Measurements from ENCODE around the gene CDK5RAP3. TPM values are rescaled to one million over a fixed set of nuclear protein-coding genes. Genes with fewer than 3 reads are reported as not detected.

The CDK5RAP3 gene
- total RNA-seq, 2 donors from 2014 or later, result 125 to 192 TPM

GRCh38 chr17:47962901-47963300 is 8.0 kb upstream of the CDK5RAP3 start:
- TF ChIP-seq CTCF (IDR thresholded peaks at IDR 0.05), result no peak

GRCh38 chr17:47964856-47965255 is 6.1 kb upstream of the CDK5RAP3 start:
- H3K36me3 ChIP-seq, result no peaks in the 10 kb centered on the region
- H3K27me3 ChIP-seq (replicated peaks; ENCODE audit: insufficient read depth), result no peaks in the 10 kb centered on the region
- H3K9me3 ChIP-seq, result no peaks in the 10 kb centered on the region
- no peak for TF ChIP-seq CTCF (IDR thresholded peaks at IDR 0.05)
- H3K4me3 ChIP-seq, result no peak overlapping the region
- no peak overlapping the region for H3K27ac ChIP-seq
- H3K4me1 ChIP-seq (ENCODE audit: control insufficient read depth in 1 of 2, low read depth in 2 of 2), result no peaks in the 10 kb centered on the region
- DNase-seq (ENCODE audit: low spot score), result no peak
- no peak for ATAC-seq (ENCODE audit: insufficient number of reproducible peaks, low FRiP score, low read depth)

More at GRCh38 chr17:47962901-47963300, 8.0 kb upstream of the CDK5RAP3 start:
- no peaks in the 10 kb centered on the region for H3K9me3 ChIP-seq
- no peaks in the 10 kb centered on the region for H3K4me1 ChIP-seq (ENCODE audit: control insufficient read depth in 1 of 2, low read depth in 2 of 2)
- H3K27me3 ChIP-seq (replicated peaks; ENCODE audit: insufficient read depth), result no peaks in the 10 kb centered on the region
- DNase-seq (ENCODE audit: low spot score) (no peak), ATAC-seq (ENCODE audit: insufficient number of reproducible peaks, low FRiP score, low read depth) (no peak)
- no peak overlapping the region for H3K4me3 ChIP-seq
- no peak overlapping the region for H3K27ac ChIP-seq
- no peaks in the 10 kb centered on the region for H3K36me3 ChIP-seq

- ATAC-seq (ENCODE audit: insufficient number of reproducible peaks, low FRiP score, low read depth), result no peak
- H3K27ac ChIP-seq, result no peak overlapping the region
- H3K9me3 ChIP-seq, result no peaks in the 10 kb centered on the region
- H3K36me3 ChIP-seq, result no peaks in the 10 kb centered on the region
- no peak overlapping the region for H3K4me3 ChIP-seq
- TF ChIP-seq CTCF (IDR thresholded peaks at IDR 0.05), result no peak
- no peak for DNase-seq (ENCODE audit: low spot score)
- no peaks in the 10 kb centered on the region for H3K27me3 ChIP-seq (replicated peaks; ENCODE audit: insufficient read depth)
- no peaks in the 10 kb centered on the region for H3K4me1 ChIP-seq (ENCODE audit: control insufficient read depth in 1 of 2, low read depth in 2 of 2)
These were observed 4.8 kb upstream of the CDK5RAP3 start for GRCh38 chr17:47966079-47966519.

- ATAC-seq (ENCODE audit: insufficient number of reproducible peaks, low FRiP score, low read depth) (no peak), DNase-seq (ENCODE audit: low spot score) (no peak)
- Histone ChIP-seq H3K36me3 (no peaks in the 10 kb centered on the region), H3K4me3 (no peak overlapping the region), H3K27me3 (replicated peaks; ENCODE audit: insufficient read depth) (no peaks in the 10 kb centered on the region), H3K4me1 (ENCODE audit: control insufficient read depth in 1 of 2, low read depth in 2 of 2) (peaks cover 6 to 13% of the 10 kb centered on the region in 2 donors), H3K9me3 (no peaks in the 10 kb centered on the region), H3K27ac (no peak overlapping the region)
- TF ChIP-seq CTCF (IDR thresholded peaks at IDR 0.05), result no peak
These were observed 3.2 kb upstream of the CDK5RAP3 start for GRCh38 chr17:47967607-47968252.

GRCh38 chr17:47968836-47969235 is 2.1 kb upstream of the CDK5RAP3 start:
- Histone ChIP-seq H3K27me3 (replicated peaks; ENCODE audit: insufficient read depth) (no peaks in the 10 kb centered on the region), H3K27ac (no peak overlapping the region), H3K4me3 (no peak overlapping the region), H3K4me1 (ENCODE audit: control insufficient read depth in 1 of 2, low read depth in 2 of 2) (peaks cover 6 to 13% of the 10 kb centered on the region in 2 donors), H3K9me3 (no peaks in the 10 kb centered on the region), H3K36me3 (peaks cover 4% of the 10 kb centered on the region)
- TF ChIP-seq CTCF (IDR thresholded peaks at IDR 0.05), result no peak
- ATAC-seq (ENCODE audit: insufficient number of reproducible peaks, low FRiP score, low read depth) (no peak), DNase-seq (ENCODE audit: low spot score) (no peak)

Data from thoracic aorta (tissue), 2 donors.